ENCODE data around the gene B4GALT2. TPM values are rescaled to one million over a fixed set of nuclear protein-coding genes. Genes with fewer than 3 reads are reported as not detected.

B4GALT2 gene
- total and polyA plus RNA-seq, 9 of the 15 experiments (the other 6 are each of a cell fraction or from before 2014, with no cell fraction given): 1.3 to 86.8 (median 43.8) TPM

DNA sequence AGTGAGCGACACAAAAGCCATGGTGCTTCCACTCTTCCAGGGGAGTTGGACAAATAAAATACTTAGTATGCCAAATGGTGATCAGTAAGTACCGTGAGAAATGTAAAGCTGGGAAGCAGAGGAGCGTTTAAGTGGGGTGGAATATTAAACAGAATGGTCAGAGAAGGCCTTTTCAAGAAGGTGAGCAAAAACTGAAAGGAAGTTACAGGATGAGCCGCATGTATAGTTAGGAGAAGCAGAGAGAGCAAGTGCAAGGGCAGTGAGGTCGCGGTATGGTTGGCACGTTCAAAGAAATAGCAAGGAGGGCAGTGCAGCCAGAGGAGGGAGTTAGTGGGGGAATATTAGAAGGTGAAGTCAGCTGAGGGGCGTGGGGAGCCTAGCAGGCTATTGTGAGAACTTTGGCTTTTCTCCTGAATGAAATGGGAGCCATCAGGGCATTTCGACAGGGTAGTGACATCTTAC, 5.0 kb upstream of the B4GALT2 start (continued):
- TF ChIP-seq, protein P1, sequence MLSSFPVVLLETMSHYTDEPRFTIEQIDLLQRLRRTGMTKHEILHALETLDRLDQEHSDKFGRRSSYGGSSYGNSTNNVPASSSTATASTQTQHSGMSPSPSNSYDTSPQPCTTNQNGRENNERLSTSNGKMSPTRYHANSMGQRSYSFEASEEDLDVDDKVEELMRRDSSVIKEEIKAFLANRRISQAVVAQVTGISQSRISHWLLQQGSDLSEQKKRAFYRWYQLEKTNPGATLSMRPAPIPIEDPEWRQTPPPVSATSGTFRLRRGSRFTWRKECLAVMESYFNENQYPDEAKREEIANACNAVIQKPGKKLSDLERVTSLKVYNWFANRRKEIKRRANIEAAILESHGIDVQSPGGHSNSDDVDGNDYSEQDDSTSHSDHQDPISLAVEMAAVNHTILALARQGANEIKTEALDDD (IDR thresholded peaks at IDR 0.05): no peak
- TF ChIP-seq GTF2F1 (IDR thresholded peaks at IDR 0.05; ENCODE audit: low read depth, low read length): no peak
- TF ChIP-seq, protein P2, sequence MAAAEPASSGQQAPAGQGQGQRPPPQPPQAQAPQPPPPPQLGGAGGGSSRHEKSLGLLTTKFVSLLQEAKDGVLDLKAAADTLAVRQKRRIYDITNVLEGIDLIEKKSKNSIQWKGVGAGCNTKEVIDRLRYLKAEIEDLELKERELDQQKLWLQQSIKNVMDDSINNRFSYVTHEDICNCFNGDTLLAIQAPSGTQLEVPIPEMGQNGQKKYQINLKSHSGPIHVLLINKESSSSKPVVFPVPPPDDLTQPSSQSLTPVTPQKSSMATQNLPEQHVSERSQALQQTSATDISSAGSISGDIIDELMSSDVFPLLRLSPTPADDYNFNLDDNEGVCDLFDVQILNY (CRISPR knock-in tag; IDR thresholded peaks at IDR 0.05): no peak
- no peak for TF ChIP-seq EZH2 (IDR thresholded peaks at IDR 0.05; ENCODE audit: borderline replicate concordance, low read depth, low read length)
- TF ChIP-seq, protein P3, sequence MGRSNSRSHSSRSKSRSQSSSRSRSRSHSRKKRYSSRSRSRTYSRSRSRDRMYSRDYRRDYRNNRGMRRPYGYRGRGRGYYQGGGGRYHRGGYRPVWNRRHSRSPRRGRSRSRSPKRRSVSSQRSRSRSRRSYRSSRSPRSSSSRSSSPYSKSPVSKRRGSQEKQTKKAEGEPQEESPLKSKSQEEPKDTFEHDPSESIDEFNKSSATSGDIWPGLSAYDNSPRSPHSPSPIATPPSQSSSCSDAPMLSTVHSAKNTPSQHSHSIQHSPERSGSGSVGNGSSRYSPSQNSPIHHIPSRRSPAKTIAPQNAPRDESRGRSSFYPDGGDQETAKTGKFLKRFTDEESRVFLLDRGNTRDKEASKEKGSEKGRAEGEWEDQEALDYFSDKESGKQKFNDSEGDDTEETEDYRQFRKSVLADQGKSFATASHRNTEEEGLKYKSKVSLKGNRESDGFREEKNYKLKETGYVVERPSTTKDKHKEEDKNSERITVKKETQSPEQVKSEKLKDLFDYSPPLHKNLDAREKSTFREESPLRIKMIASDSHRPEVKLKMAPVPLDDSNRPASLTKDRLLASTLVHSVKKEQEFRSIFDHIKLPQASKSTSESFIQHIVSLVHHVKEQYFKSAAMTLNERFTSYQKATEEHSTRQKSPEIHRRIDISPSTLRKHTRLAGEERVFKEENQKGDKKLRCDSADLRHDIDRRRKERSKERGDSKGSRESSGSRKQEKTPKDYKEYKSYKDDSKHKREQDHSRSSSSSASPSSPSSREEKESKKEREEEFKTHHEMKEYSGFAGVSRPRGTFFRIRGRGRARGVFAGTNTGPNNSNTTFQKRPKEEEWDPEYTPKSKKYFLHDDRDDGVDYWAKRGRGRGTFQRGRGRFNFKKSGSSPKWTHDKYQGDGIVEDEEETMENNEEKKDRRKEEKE (IDR thresholded peaks at IDR 0.05; ENCODE audit: borderline replicate concordance in 1 of 2, control insufficient read depth in 1 of 2, low read depth in 2 of 2, low read length in 1 of 2): no peak
- TF ChIP-seq, protein P4, sequence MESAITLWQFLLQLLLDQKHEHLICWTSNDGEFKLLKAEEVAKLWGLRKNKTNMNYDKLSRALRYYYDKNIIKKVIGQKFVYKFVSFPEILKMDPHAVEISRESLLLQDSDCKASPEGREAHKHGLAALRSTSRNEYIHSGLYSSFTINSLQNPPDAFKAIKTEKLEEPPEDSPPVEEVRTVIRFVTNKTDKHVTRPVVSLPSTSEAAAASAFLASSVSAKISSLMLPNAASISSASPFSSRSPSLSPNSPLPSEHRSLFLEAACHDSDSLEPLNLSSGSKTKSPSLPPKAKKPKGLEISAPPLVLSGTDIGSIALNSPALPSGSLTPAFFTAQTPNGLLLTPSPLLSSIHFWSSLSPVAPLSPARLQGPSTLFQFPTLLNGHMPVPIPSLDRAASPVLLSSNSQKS (CRISPR knock-in tag; IDR thresholded peaks at IDR 0.05): no peak
- no peak for TF ChIP-seq ARID1B (IDR thresholded peaks at IDR 0.05)
- peak in 1 of 3 experiments; percentile 2 for TF ChIP-seq YY1 (IDR thresholded peaks at IDR 0.05; ENCODE audit: borderline replicate concordance in 1 of 3, control insufficient read depth in 1 of 3, extremely low read depth in 1 of 3, insufficient read depth in 3 of 3, insufficient read length in 1 of 3, insufficient replicate concordance in 2 of 3, low read depth in 1 of 3, low read length in 2 of 3)
- TF ChIP-seq, protein P5, sequence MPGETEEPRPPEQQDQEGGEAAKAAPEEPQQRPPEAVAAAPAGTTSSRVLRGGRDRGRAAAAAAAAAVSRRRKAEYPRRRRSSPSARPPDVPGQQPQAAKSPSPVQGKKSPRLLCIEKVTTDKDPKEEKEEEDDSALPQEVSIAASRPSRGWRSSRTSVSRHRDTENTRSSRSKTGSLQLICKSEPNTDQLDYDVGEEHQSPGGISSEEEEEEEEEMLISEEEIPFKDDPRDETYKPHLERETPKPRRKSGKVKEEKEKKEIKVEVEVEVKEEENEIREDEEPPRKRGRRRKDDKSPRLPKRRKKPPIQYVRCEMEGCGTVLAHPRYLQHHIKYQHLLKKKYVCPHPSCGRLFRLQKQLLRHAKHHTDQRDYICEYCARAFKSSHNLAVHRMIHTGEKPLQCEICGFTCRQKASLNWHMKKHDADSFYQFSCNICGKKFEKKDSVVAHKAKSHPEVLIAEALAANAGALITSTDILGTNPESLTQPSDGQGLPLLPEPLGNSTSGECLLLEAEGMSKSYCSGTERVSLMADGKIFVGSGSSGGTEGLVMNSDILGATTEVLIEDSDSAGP (CRISPR knock-in tag; IDR thresholded peaks at IDR 0.05): no peak
- TF ChIP-seq ZNF507 (tag; conservative IDR thresholded peaks at IDR 0.05): no peak
- no peak for TF ChIP-seq PTTG1 (tag; IDR thresholded peaks at IDR 0.05; ENCODE audit: low read depth)
- TF ChIP-seq ESRRB (CRISPR knock-in tag; IDR thresholded peaks at IDR 0.05; ENCODE audit: borderline replicate concordance): no peak
- TF ChIP-seq, protein P6, sequence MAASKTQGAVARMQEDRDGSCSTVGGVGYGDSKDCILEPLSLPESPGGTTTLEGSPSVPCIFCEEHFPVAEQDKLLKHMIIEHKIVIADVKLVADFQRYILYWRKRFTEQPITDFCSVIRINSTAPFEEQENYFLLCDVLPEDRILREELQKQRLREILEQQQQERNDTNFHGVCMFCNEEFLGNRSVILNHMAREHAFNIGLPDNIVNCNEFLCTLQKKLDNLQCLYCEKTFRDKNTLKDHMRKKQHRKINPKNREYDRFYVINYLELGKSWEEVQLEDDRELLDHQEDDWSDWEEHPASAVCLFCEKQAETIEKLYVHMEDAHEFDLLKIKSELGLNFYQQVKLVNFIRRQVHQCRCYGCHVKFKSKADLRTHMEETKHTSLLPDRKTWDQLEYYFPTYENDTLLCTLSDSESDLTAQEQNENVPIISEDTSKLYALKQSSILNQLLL (CRISPR knock-in tag; IDR thresholded peaks at IDR 0.05; ENCODE audit: borderline replicate concordance): no peak
- no peak for TF ChIP-seq ATF7 (IDR thresholded peaks at IDR 0.05)
- TF ChIP-seq, protein P7, sequence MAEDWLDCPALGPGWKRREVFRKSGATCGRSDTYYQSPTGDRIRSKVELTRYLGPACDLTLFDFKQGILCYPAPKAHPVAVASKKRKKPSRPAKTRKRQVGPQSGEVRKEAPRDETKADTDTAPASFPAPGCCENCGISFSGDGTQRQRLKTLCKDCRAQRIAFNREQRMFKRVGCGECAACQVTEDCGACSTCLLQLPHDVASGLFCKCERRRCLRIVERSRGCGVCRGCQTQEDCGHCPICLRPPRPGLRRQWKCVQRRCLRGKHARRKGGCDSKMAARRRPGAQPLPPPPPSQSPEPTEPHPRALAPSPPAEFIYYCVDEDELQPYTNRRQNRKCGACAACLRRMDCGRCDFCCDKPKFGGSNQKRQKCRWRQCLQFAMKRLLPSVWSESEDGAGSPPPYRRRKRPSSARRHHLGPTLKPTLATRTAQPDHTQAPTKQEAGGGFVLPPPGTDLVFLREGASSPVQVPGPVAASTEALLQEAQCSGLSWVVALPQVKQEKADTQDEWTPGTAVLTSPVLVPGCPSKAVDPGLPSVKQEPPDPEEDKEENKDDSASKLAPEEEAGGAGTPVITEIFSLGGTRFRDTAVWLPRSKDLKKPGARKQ (CRISPR knock-in tag; IDR thresholded peaks at IDR 0.05): no peak

Data from K562 (cell line).